Rectal smooth muscle tissue (tissue), 1 donor: ENCODE results near the gene MEPCE.
"Not testable (repeated sequence)": the region's sequence is repeated elsewhere in the genome, so short reads cannot be mapped to it uniquely, and the experiment has no call there.

Experiments
- H3K27ac ChIP-seq: one replicate; pipeline ENCODE4 v1.7.0; 2013; ENCODE audit warnings: low read depth, low read length, inconsistent platforms
- H3K27me3 ChIP-seq: one replicate; pipeline ENCODE4 v1.7.0; 2013; ENCODE audit warnings: low read length; ENCODE audit not compliant: control insufficient read depth, insufficient read depth
- H3K36me3 ChIP-seq: one replicate; pipeline ENCODE4 v1.7.0; 2013; ENCODE audit warnings: low read length; ENCODE audit not compliant: control insufficient read depth, insufficient read depth
- H3K4me1 ChIP-seq: one replicate; pipeline ENCODE4 v1.7.0; 2013; ENCODE audit warnings: low read length; ENCODE audit not compliant: control insufficient read depth, insufficient read depth
- H3K4me3 ChIP-seq: one replicate; pipeline ENCODE4 v1.7.0; 2013; ENCODE audit warnings: low read length
- H3K9ac ChIP-seq: one replicate; pipeline ENCODE4 v1.7.0; 2013; ENCODE audit warnings: low read length

MEPCE gene

DNA sequence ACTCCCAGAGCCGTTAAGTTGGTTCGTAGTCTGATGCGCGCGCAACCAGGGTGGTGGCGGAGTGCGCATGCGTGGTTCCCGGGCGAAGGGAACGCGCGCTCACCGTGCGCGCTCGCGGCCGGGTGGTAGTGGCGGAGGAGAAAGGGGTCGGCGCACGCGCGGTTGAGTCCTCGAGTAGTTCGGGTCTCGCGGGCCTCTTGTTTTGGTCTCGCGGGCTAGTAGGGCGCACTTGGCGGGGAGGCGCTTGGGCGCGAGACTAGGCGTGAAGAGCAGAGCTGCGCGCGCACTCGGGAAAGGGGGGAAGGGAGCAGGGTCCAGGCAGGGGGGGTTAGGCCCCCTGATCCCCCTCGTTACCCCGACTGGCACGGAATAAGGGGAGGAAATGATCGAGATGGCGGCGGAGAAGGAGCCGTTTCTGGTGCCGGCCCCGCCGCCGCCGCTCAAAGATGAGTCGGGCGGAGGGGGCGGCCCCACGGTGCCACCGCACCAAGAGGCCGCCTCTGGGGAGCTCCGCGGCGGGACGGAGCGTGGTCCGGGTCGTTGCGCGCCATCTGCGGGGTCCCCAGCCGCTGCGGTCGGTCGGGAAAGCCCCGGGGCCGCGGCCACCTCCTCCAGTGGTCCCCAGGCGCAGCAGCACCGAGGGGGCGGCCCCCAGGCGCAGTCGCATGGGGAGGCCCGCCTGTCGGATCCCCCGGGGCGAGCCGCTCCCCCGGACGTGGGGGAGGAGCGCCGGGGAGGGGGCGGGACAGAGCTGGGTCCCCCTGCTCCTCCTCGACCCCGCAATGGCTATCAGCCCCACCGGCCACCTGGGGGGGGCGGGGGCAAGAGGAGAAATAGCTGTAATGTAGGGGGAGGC is at the start of gene MEPCE:
MEPCE (plus strand) TSS at position 195 of the 856 bp plus-strand sequence; CDS start at position 383, 188 bp downstream.
- Histone ChIP-seq H3K4me1 (peaks cover 6% of the 10 kb centered on the region), H3K27me3 (no peaks in the 10 kb centered on the region), H3K36me3 (peaks cover 5% of the 10 kb centered on the region), H3K9ac (peak within 1 kb of the TSS; percentile 97), H3K4me3 (peak within 1 kb of the TSS; percentile 95), H3K27ac (peak within 1 kb of the TSS; percentile 100)

- no peaks in the 10 kb centered on the region for H3K27me3 ChIP-seq
- no peak overlapping the region for H3K4me3 ChIP-seq
- H3K36me3 ChIP-seq, result no peaks in the 10 kb centered on the region
- H3K27ac ChIP-seq, result no peak overlapping the region
- H3K4me1 ChIP-seq, result no peaks in the 10 kb centered on the region
- H3K9ac ChIP-seq, result no peak overlapping the region
Observed at GRCh38 chr7:100380196-100380595, 49.4 kb upstream of the MEPCE start.

DNA sequence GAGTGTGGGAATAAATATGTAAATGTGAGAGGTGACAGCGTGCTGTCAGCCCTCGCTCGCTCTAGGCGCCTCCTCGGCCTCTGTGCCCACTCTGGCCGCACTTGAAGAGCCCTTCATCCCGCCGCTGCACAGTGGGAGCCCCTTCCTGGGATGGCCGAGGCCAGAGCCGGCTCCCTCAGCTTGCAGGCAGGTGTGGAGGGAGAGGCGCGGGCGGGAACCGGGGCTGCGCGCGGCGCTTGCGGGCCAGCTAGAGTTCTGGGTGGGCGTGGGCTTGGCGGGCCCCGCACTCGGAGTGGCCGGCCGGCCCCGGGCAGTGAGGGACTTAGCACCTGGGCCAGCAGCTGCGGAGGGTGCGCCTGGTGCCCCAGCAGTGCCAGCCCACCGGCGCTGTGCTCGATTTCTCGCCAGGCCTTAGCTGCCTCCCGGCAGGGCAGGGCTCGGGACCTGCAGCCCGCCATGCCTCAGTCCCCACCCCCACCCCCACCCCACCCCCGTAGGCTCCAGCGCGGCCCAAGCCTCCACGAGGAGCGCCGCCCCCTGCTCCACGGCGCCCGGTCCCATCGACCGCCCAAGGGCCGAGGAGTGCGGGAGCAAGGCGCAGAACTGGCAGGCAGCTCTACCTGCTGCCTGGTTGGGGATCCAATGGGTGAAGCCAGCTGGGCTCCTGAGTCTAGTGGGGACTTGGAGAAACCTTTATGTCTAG is 47.9 kb upstream of the MEPCE start:
- not testable (repeated sequence) for H3K27me3 ChIP-seq, H3K36me3 ChIP-seq, H3K4me1 ChIP-seq, H3K4me3 ChIP-seq, H3K27ac ChIP-seq, H3K9ac ChIP-seq

GRCh38 chr7:100382234-100382853 is 47.3 kb upstream of the MEPCE start:
- not testable (repeated sequence) for H3K4me3 ChIP-seq, H3K9ac ChIP-seq, H3K27ac ChIP-seq, H3K4me1 ChIP-seq, H3K36me3 ChIP-seq, H3K27me3 ChIP-seq

DNA sequence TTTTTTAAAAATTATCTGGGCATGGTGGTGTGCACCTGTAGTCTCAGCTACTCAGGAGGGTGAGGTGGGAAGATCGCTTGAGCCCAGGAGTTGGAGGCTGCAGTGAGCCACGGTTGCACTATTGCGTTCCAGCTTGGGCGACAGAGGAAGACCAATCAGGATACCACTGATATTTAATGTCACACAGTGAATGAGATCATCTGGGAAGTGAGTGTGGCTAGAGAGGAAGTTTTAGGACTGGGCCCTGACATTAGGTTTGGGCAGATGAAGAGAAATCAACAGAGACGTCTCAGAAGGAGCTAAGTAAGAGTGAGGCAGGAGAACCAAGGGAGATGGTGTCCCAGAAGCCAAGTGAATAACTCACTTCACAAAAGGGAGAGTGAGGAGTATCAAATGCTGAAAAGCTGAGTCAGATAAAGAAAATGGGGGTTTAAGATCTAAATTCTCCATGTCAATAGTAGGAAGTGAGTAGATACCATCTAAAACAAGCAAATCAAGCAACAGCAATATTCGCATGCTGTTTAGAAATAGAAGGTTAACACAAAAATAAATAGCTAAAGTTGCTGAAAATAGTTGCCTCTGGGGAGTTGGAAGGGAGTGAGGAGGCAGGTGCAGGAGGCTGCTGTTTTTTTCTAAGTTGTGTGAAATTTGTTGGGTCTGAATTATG is 44.9 kb upstream of the MEPCE start:
- no peaks in the 10 kb centered on the region for H3K4me1 ChIP-seq
- no peak overlapping the region for H3K27ac ChIP-seq
- H3K36me3 ChIP-seq, result no peaks in the 10 kb centered on the region
- H3K9ac ChIP-seq, result no peak overlapping the region
- no peak overlapping the region for H3K4me3 ChIP-seq
- H3K27me3 ChIP-seq, result no peaks in the 10 kb centered on the region

DNA sequence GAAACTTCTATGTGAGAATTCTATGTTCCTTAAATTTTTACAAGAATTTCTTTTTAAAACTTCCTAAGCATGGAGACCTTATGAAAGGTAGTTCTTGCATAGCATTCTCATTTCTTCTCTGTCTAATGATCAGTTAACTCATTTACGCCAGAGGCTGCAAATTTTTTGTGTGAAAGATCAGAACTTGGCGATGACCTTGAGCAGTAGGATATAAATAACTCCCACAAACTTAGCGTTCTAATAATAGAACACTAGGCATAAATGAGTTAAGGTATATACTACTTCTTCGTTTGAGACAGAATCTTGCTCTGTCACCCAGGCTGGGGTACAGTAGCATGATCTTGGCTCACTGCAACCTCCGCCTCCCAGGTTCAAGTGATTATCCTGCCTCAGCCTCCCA is 42.7 kb upstream of the MEPCE start:
- Histone ChIP-seq H3K4me1 (no peaks in the 10 kb centered on the region), H3K9ac (no peak overlapping the region), H3K36me3 (no peaks in the 10 kb centered on the region), H3K27me3 (no peaks in the 10 kb centered on the region), H3K4me3 (no peak overlapping the region), H3K27ac (no peak overlapping the region)

DNA sequence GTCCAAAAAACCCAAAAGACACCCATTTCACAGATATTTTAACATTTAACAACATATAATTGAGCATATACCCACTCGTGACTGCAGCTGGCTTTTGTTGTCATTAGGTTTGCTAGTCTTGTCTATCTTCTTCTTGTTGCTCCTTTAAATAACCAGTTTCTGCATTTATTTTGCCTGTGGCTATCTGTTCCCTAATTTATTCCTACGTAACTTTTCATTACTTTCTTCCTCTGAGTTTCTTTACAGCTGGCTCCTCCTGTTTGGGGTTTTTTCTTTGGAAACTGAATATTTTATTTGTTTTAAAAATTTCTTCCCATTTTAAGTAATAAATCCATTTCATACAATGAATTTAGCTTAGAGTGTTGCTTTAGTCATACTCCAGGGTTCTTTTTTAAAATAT is 41.9 kb upstream of the MEPCE start:
- Histone ChIP-seq H3K27me3 (no peaks in the 10 kb centered on the region), H3K9ac (no peak overlapping the region)

DNA sequence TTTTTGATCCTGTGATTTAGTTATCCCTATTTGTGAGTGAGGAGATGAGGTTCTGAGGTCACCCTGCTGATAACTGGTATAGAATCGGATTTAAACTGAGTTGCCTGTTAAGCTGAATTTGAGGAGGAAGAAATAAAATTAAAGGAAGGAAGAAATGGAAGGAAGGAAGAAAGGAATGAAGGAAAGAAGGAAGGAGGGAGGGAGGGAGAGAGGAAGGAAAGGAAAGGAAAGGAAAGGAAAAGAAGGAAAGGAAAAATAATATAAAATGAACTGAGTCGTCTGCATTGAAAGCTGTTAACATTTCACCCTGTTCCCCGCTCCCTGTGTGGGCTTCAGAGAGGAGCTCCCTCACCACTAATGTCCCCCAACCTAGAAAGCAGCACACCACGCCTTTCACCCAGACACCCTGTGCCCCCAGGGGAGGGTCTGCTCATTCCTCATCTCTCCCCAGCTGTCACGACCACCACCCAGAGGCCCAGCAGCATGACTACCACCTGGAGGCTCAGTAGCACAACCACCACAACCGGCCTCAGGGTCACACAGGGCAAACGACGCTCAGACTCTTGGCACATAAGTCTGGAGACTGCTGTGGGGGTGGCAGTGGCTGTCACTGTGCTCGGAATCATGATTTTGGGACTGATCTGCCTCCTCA is 40.1 kb upstream of the MEPCE start:
- H3K36me3 ChIP-seq, result no peaks in the 10 kb centered on the region
- H3K9ac ChIP-seq, result no peak overlapping the region
- no peak overlapping the region for H3K4me3 ChIP-seq
- H3K27me3 ChIP-seq, result no peaks in the 10 kb centered on the region
- no peak overlapping the region for H3K27ac ChIP-seq
- no peaks in the 10 kb centered on the region for H3K4me1 ChIP-seq

More for the DNA sequence above, 41.9 kb upstream of the MEPCE start:
- no peaks in the 10 kb centered on the region for H3K36me3 ChIP-seq
- no peak overlapping the region for H3K4me3 ChIP-seq
- H3K4me1 ChIP-seq, result no peaks in the 10 kb centered on the region
- no peak overlapping the region for H3K27ac ChIP-seq

- no peak overlapping the region for H3K4me3 ChIP-seq
- H3K4me1 ChIP-seq, result no peaks in the 10 kb centered on the region
- no peak overlapping the region for H3K9ac ChIP-seq
- no peak overlapping the region for H3K27ac ChIP-seq
- no peaks in the 10 kb centered on the region for H3K27me3 ChIP-seq
- H3K36me3 ChIP-seq, result no peaks in the 10 kb centered on the region
Observed at GRCh38 chr7:100390286-100391009, 39.2 kb upstream of the MEPCE start.

- H3K9ac ChIP-seq, result no peak overlapping the region
- no peaks in the 10 kb centered on the region for H3K36me3 ChIP-seq
- H3K27ac ChIP-seq, result no peak overlapping the region
- H3K4me3 ChIP-seq, result no peak overlapping the region
- no peaks in the 10 kb centered on the region for H3K27me3 ChIP-seq
- no peaks in the 10 kb centered on the region for H3K4me1 ChIP-seq
Observed at GRCh38 chr7:100393233-100393905, 36.3 kb upstream of the MEPCE start.

DNA sequence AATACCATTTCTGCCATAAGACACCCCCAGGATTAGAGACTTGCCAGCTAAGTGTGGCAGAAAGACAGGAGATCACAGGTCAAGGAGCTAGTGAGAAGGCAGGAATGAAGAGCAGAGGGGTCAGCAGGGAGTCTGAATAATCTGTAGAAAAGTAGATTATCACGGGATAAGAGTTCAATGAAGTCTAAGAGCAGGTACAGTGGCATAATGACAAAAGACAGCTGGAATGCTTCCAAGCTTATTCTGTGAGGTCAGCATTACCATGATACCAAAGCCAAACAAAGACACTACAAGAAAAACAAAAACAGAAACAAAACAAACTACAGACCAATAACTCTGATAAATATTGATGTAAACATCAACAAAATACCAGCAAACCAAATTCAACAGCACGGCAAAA is 35.6 kb upstream of the MEPCE start:
- no peaks in the 10 kb centered on the region for H3K4me1 ChIP-seq
- no peak overlapping the region for H3K4me3 ChIP-seq
- H3K27ac ChIP-seq, result no peak overlapping the region

More for the DNA sequence above, 35.6 kb upstream of the MEPCE start:
- Histone ChIP-seq H3K9ac (no peak overlapping the region), H3K27me3 (no peaks in the 10 kb centered on the region), H3K36me3 (no peaks in the 10 kb centered on the region)
